HG03175 (cell line): ENCODE measurements around the gene PALD1.

Experiments used
- ATAC-seq: cut with Tn5 transposase; IDR thresholded peaks from one replicate; pipeline ENCODE4 v1.9.1; 2021; ENCODE audit warnings: mild to moderate bottlenecking, moderate library complexity; ENCODE audit not compliant: unreplicated experiment

The PALD1 gene

DNA sequence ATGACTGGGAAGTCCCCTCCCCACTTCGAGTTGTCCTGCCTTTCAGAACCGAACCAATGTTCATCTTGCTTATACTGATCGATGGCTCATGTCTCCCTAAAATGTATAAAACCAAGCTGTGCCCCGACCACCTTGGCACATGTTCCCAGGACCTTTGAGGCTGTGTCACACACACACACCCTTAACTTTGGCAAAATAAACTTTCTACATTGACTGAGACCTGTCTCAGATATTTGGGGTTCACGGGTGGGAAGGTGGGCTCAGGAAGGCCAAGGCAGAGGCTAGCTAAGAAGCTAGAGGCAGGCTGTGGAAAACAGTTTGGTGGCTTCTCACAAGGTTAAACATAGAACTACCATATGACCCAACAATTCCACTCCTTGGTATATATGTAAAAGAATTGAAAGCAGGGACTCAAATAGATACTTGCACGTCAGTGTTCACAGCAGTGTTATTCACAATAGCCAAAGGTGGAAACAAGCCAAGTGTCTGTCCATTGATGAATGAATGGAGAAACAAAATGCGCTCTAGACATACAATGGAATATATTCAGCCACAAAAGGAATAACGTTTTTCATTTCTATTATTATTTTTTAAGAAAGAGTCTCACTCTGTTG is 108.6 kb downstream of the PALD1 start:
- no peak for ATAC-seq

DNA sequence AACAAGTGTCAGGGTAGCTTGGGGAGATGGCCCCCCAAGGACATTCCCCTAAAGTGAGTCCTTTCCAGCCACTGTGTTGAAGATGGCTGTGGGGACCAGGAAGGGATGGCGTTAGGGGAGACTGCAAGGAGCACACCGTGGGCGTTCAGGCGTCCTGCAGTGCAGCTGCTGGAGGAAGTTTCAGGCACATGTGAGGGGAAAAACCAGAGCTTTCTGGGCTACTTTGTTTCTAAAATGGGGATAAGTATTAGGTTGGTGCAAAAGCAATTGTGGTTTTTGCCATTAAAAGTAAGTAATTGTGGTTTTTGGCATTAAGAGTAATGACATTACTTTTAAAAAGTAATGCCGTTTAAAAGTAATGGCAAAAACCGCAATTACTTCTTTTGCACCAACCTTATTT is 109.7 kb downstream of the PALD1 start:
- no peak for ATAC-seq

DNA sequence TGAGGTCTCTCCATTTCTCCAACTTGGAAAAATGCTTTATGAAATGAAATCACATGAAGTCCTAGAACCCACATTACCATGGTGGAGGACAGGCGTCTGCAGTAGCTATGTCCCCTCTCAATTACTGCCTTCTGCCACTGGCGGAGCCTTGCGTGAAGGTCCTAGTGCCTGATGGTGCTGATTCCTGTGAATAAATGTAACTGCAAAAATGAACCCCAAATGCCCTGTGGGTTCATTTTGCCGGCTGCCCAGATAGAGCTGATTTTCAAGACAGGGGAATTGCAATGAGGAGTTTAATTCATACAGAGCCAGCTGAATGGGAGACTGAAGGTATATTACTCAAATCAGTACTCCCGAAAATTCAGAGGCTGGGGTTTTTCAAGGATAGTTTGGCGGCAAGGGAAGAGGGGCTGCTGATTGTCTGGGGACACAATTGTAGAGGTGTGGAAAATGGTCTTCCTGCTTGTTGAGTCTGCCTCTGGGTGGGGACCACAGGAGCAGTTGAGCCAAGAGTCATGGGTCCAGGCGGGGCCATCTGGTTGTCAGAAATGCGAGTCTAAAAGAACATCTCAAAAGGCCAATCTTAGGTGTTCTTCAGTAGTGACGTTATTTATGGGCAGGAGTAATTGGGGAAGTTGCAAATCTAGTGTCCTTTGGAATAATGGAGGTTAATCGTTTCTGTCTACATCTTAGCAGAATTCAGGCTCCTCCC is 110.4 kb downstream of the PALD1 start:
- no peak for ATAC-seq

DNA sequence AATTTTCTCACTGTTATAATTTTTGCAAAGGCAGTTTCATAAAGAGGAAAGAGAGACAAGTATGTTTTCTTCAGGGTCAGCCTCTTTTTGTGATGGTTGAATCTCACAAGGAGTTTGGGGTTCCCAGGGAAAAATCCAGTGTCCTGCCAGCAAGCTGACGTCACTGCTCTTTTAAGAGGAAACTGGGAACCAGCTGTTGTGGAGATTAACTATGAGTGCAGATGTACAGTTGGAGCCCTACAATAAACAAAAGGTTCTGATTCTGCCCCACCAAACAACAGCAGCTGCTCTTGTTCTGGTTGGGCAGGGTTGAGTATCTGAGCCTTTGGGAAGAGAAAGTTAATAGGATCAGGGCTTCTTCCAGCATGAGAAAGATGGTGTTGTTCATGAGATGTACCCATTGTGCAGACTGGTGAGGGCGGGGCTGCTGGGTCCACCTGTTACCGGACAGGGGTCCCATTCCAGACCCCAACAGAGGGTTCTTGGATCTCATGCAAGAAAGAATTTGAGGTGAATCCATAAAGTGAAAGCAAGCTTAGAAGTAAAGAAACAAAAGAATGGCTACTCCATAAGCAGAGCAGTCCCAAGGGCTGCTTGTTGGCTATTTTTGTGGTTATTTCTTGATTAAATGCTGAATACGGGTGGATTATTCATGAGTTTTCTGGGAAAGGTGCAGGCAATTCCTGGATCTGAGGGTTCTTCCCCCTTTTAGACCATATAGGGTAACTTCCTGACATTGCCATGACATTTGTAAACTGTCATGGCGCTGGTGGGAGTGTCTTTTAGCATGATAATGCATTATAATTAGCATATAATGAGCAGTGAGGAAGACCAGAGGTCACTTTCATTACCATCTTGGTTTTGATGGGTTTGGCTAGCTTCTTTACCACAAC is 111.4 kb downstream of the PALD1 start:
- no peak for ATAC-seq

DNA sequence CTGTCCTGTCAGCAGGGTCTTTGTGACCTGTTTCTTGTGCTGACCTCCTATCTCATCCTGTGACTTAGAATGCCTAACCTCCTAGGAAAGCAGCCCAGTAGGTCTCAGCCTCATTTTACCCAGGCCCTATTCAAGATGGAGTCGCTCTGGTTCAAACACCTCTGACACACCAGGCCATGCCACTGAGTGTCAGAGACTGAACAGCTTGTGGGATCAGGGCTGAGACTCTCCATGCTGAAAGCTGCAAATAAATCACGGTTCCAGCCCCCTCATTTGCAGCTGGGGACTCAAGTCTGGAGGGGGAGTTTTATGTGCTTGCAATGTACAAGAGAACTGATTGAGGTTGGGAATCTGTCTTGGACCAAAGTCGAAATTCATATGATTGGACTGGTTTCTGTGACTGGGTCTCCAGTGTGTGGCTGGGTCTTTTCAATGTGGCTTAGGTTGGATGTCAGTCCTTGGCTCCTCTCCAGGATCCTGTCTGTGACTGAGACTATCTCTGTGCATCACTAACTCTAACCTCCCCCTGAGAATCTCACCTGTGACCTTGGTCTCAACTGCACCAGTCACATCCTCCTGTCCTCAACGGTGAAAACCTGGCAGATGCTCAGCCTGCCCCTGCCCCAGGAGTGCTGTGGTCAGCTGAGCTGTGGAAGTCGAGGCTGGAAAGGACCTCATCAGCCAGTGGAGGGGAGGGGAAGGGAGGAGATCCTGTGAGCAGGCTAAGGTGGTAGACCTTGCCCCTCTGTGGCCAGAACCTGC is 112.3 kb downstream of the PALD1 start:
- ATAC-seq = no peak

DNA sequence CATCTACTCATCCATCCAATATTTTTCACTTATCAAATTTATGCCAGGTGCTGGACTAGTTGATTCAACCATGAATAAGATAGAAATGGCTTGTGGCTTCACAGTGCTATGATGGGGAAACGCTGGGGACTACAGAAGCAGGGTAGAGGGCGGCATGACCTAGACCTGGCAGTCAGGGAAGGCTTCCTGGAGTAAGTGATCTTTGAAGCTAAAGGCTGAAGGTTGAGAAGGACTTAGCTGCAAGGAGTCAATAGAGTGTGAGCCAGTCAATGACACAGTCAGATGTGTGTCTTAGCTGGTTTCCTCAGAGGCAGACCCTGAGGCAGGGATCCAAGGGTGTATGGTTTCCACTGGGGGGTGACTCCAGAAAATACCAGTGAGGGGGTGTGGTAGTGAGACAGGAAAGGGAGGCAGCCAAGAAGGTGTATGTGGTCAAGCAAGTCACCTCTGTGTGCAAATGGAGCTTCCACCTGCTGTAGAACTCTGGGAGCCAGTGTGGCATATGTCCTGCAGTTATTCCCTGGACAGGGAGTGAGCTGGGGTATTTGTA is 113.7 kb downstream of the PALD1 start:
- no peak for ATAC-seq

DNA sequence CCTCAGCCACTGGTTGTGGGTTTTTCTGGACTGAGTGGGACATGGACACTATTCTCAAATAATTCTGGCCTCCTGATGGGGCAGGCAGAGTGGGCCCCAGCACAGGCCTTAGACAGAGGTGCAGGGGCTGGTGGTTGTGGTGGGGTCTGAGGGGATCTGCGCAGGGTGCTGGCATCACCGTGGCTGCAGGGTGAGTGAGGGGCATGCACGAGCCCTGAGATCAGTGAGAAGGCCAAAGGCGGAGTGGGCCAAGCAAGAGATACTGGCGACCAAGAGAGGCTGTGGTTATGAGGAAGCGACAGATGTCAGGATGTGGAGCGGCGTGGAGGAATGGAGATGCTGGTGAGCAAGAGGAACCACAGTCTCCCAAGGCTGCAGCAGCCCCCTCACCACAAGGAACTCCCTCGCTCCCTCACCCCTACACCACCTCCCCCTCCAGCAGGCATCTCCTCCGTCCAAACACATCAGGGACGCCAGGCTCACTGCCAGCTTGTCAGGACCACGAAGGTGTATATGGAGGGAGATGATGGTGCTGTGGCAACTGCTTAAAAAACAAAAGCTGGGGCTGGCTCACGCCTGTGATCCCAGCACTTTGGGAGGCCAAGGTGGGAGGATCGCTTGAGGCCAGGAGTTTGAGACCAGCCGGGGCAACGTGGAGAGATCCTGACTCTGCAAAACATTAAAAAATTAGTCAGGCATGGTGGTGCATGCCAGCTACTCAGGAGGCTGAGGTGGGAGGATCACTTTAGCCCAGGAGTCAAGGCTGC is 114.4 kb downstream of the PALD1 start:
- no peak for ATAC-seq

DNA sequence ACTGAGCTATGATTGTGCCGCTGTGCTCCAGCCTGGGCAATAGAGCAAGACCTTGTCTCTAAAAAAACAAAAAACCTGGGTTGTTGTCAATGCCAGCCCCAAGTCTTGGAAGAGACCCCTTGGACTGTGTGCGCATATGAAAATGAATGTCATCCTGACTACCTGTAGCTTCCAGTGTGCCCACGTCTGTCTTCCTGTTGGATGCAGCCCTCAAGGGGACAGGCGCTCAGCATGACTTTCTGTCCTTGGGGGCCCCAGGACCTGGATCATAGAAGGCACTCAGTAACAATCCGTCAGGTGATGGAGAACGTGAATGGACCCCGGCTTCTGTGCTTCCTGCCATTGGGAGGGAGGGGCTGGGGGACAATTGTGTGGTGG is 114.9 kb downstream of the PALD1 start:
- ATAC-seq = no peak

DNA sequence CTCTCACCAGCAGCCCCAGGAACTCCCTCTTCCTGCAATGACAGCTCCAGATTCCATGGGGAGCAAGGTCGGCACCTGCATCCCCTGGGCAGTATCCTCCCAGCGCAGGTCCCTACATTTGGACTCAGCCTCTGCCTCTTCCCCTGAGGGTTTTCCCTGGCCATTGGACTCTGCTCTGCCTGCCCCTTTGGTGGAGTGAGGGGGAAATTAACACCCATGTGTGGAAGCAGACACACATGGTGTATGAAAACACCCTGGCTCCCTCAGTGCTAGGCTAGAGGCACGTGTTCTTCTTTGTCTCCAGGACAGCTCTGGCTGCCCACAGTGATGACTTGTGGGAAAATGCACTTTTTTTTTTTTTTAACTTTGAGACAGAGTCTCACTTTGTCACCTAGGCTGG is 115.6 kb downstream of the PALD1 start:
- ATAC-seq = no peak

DNA sequence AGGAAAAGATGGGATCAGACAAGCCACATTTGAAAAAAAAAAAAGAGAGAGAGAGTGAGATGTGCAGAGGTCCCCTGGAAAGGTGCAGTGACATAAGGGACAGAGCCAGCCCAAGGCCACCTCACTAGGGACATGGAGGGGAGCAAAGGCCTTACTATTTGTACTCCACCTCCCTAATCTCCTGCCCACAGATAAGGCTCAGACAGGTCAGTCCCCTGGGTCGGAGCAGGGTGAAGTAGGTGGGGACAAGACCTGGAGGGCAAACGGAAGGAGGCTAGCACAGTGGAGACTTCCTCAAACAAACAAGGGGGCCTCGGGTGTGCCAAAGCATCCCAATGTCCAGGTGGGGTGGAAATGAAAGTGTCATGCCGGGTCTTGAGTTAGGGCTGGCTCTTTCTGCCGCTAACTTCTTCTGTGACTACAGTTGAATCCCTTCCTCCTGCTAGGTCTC is 117.0 kb downstream of the PALD1 start:
- no peak for ATAC-seq

DNA sequence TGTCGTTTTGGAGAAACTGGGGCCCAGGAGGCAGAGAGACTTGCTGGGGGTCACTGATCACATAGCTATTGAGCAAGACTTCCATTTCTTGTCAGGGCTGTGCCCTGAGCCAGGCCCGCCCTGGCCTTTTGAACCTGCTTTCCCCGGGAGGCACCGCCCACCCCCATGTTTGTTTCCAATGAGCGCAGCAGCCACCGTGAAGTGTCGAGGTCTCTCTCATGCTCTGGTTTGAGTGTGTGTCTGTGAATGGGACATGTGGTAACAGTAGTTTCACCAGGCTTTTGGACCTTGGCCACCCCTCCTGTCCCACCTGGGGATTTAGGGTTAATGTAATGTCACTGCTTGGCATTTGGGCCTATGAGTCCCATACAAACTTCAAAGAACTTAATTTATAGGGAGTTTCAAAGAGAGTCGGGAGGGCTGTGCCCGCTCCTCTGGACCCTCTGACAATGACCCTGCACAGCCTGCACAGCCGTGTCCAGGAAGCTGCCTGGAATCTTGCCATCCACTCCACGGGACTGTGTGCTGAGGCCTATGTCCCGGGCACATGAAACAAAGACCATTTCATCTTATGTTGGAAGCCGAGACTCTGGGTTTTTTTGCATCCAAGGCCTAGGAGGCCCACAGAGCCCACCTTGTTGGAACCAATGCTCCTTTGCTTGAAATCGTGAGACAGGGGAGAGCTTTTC is 117.7 kb downstream of the PALD1 start:
- ATAC-seq = no peak

DNA sequence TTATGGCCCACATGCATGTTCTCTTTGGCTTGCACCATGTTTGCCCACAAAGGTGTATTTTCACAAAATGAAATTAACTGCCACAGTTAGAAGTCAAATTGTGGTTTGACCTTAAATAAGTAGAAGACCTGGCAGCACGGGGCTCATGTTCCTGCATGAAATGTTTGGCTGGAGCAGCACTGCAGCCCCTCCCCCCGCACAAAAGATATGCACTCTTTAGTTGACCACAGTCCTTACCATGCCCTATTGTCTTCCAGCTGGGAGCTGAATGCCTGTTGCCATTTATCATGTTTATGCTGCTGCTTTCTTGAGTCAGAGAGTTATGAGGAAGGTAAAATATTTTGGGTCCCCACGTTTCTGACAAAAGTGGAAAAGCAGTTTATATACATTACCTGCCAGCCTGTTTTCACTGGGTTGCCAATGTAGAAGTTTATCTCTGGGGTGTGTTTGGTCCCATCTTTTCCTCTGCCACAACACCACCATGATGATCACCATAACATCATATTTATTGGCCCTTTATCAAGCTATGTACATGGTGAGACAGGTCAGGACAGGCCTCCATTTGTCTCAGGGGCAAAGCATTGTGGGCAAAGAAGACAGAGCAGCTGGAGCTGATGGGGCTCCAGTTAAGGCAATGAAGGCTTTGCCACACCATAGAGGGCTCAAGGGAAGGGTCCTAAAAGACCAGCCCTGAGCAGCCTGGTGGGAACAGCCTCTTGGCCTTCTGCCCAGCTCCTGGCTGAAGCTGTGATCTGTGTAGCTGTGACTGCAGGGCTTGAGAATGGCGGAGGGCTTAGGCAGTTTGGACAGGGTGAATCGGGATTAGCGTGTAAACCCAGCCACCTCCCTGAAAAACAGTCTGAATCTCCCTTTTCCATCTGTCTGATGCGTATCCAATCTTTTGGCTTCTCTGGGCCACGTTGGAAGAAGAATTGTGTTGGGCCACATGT is 118.6 kb downstream of the PALD1 start:
- no peak for ATAC-seq

DNA sequence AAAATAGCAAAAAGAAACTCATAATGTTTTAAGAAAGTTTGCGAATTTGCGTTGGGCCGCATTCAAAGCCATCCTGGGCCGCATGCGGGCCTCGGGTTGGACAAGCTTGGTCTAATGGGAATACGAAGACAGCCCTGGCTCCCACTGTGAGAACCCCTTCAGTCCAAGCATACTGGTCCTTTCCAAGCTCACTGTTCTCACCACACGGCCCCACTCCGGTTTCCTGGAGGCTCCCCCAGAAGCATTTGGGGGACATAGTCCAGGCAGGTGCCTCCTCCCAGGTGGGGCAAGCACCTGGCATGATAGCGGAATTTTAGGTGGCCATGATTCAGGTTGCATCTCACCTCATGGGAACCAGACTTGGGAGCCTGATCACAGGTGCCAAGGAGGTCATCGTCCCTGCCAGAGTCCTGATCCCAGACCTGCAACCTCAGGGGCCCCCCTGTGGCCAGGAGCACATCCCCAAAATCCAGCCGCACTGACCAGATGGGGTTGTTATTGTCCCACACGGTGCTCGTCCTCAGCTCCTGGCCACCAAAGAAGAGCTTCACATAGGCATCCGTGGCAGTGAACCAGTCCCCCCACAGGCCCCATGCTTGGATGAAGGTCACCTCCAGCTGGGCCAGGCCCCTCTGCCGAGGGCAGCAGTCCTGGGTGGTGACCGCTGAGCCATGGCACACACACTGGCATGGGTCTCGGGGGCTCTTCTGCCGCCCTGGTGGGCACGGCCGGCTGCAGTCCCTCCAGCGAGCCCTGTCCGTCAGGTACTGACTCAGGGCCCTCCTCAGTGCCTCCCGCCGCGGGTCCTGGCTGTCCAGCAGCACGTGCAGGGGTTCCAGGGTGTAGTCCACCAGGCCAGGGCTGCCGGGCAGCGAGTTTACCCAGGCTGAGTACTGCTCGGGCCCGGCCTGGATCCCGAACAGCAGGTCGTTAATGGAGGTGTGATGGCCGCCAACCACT is 119.6 kb downstream of the PALD1 start:
- ATAC-seq = no peak

DNA sequence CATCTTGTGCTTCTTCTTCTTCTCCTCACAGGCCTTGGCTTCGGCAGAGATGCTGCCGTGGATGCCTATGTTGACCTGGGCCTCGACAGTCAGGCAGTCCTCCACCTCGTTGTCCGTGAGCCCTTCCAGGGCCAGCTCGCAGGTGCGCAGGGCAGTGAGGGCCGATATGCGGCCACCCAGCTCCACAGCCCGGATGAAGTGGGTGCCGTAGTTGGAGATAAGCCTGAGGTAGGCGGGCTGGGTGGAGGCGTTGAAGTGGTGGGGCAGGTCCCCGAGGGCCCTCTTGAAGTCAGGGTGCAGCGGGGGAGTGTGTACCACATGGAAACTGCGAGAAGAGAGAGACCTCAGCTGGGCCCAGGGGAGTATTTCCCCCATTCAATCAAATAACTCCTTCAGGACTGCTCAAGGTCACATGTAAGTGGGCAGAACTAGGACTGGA is 120.3 kb downstream of the PALD1 start:
- ATAC-seq = no peak

DNA sequence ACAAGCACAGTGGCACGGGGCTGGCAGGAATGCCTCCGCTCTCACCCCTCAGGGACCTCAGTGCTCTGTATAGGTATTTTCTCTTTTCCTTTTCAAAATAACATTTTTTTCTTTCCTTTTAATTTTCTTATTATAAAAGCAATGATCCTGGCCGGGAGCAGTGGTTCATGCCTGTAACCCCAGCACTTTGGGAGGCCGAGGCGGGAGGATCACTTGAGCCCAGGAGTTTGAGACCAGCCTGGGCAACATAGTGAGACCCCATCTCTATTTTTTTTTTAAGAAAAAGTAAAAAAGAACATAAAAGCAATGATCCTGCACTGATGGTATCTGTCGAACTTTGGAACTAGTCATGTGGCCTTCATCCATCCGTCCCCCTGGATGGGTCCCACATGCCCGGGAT is 120.8 kb downstream of the PALD1 start:
- no peak for ATAC-seq

DNA sequence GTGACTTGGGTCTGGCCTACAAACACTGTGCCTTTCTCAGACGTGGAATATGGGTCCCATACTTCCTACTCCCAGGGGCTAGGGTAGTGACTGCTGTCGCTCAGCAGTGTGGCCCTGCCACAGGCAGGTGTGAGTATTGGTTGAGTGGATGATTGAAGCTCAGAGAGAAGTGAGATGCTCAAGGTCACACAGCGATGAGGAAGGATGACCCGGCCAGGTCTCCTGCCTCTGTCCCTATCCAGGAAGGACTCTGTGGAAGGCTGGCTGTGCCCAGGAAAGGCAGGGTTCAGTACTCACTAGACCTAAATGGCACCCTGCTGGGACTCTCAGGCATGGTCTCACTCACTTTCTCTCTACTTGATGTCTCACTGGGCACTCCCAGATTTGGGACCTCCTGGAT is 121.2 kb downstream of the PALD1 start:
- ATAC-seq = no peak
